Ovary (tissue), 9 donors: ENCODE results near the gene CERS5. TPM values are rescaled to one million over a fixed set of nuclear protein-coding genes. Genes with fewer than 3 reads are reported as not detected.
"Not testable (repeated sequence)": the region's sequence is repeated elsewhere in the genome, so short reads cannot be mapped to it uniquely, and the experiment has no call there.

Experiments used
- DNase-seq, 5 donors: peaks; one replicate each; pipeline ENCODE4 v3.0.0-alpha.2; 2019 to 2020
- H3K27ac ChIP-seq, 2 donors: fragments of 200-600 bp; one replicate each; pipeline versions ENCODE4 v1.5.1 to v1.8.0; 2019 to 2022
- H3K27me3 ChIP-seq: fragments of 200-600 bp; one replicate; pipeline ENCODE4 v1.8.0; 2022
- H3K36me3 ChIP-seq: fragments of 200-600 bp; sonication (generic); one replicate; pipeline ENCODE4 v1.5.1; 2019
- H3K4me1 ChIP-seq: one replicate; pipeline ENCODE4 v1.8.1; 2013; ENCODE audit warnings: mild to moderate bottlenecking, moderate library complexity; ENCODE audit not compliant: insufficient read depth
- H3K4me3 ChIP-seq: fragments of 200-600 bp; sonication (generic); one replicate; pipeline ENCODE4 v1.5.1; 2017
- H3K9me3 ChIP-seq, 2 donors: fragments of 200-600 bp in 1 of 2; sonication (generic) in 1 of 2; one replicate each; pipeline versions ENCODE4 v1.5.1 to v1.8.1; 2013 to 2019; ENCODE audit warnings: mild to moderate bottlenecking in 1 of 2, moderate library complexity in 1 of 2
- EP300 ChIP-seq: sonication (generic); formaldehyde crosslinking; IDR thresholded peaks from one replicate; pipeline ENCODE4 v1.6.1; 2017; ENCODE audit warnings: antibody characterized with exemption
- POLR2A ChIP-seq: fragments of 450-650 bp; IDR thresholded peaks from one replicate; pipeline ENCODE4 v1.6.1; 2017; ENCODE audit warnings: antibody characterized with exemption, mild to moderate bottlenecking, moderate library complexity
- WGBS, 3 donors: extraction: QIAGEN DNeasy Blood & Tissue Kit in 1 of 3; methylation state at CpG; one replicate each; pipeline versions ENCODE4 v1.1.5 to v1.1.7; 2013 to 2017; 5-methylcytosine and 5-hydroxymethylcytosine counted together
- intact Hi-C, 4 donors: fragments of 100-400 bp; cut with DNase I; formaldehyde crosslinking; loops; one replicate each; pipeline versions ENCODE4 v1.11.0 to v1.15.1; 2022 to 2023
- polyA plus RNA-seq, 2 donors: library from polyadenylated mRNA; stranded (reverse); fragments of 200-250 nt in 1 of 2; fragments of 350-450 nt in 1 of 2; fragmentation: Illumina TruSeq in 1 of 2; extraction: RNeasy Lipid Tissue Mini Kit (QIAGEN cat#74804) in 1 of 2; gene quantifications; one replicate each; pipeline ENCODE4 v1.2.3, GENCODE V29; 2013 to 2014
- total RNA-seq, 7 donors: library from RNA; depleted of rRNA in 2 of 7; stranded (reverse); fragments of >200 nt in 2 of 7; fragmentation: NEBNext Ultra II Directional in 3 of 7; extraction: Animal tissue kit (Norgen Biotek cat#: 25700) in 3 of 7; gene quantifications; one replicate each; pipeline versions ENCODE4 v1.1.0 to v1.2.4, GENCODE V29; 2016 to 2023
- TF ChIP-seq, protein P1 (sequence below), 3 donors: fragments of 450-650 bp in 2 of 3; fragments of 200-600 bp in 1 of 3; IDR thresholded peaks; one replicate each; pipeline versions ENCODE4 v1.5.1 to v1.8.0; 2016 to 2022; ENCODE audit warnings: antibody characterized with exemption in 3 of 3, mild to moderate bottlenecking in 1 of 3
- donor health status: DM: no; HTN: no; CAD: no; lungs with moderate emphysema.
- donor health status: DM: no; HTN: no; CAD: no.
- donor health status: Bipolar disorder and iron deficiency.
- donor health status: DM: yes; HTN: yes; CAD: no.
- donor health status: DM: no; HTN: no; CAD: no.
- donor health status: DM: yes; HTN: yes; CAD: no.

Gene CERS5
- total and polyA plus RNA-seq, 9 donors = 29.1 to 76.9 (median 47.9) TPM

DNA sequence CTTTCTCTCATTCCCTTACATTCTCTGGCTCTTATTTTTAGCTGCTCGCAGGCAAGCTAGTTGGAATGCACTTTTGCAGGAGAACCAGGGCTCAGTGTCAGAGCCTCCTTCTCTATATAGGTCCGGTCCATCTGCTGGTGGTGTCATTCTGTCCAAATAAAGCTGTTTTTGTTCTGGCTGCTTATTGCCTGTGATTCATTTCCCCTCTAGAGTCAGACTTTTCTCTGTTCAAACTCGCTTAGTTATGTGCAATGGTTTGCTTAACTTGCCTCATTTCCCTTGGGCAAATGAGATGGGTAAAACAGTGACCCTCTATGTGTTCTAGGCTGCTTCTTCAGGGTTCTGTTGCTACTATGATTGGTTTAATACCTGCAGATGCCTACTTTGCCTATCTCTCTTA, 79.2 kb downstream of the CERS5 start:
- no peak for TF ChIP-seq EP300
- TF ChIP-seq, protein P1, sequence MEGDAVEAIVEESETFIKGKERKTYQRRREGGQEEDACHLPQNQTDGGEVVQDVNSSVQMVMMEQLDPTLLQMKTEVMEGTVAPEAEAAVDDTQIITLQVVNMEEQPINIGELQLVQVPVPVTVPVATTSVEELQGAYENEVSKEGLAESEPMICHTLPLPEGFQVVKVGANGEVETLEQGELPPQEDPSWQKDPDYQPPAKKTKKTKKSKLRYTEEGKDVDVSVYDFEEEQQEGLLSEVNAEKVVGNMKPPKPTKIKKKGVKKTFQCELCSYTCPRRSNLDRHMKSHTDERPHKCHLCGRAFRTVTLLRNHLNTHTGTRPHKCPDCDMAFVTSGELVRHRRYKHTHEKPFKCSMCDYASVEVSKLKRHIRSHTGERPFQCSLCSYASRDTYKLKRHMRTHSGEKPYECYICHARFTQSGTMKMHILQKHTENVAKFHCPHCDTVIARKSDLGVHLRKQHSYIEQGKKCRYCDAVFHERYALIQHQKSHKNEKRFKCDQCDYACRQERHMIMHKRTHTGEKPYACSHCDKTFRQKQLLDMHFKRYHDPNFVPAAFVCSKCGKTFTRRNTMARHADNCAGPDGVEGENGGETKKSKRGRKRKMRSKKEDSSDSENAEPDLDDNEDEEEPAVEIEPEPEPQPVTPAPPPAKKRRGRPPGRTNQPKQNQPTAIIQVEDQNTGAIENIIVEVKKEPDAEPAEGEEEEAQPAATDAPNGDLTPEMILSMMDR (IDR thresholded peaks at IDR 0.05) = no peak
- no peak overlapping the region for H3K4me3 ChIP-seq
- peaks cover 2% of the 10 kb centered on the region for H3K4me1 ChIP-seq
- no peaks in the 10 kb centered on the region for H3K36me3 ChIP-seq
- no peak overlapping the region for H3K27ac ChIP-seq
- DNase-seq = no peak
- intact Hi-C loops = loop anchor here in 1 of 4 donors (10.0 kb wide), 1 partner anchor 227 kb away; no protein-coding TSS in a partner anchor
- 65 to 72% (median 69%) methylated on average over 3 of the region's 3 CpGs for WGBS, 3 donors
- H3K27me3 ChIP-seq = no peaks in the 10 kb centered on the region
- H3K9me3 ChIP-seq = no peaks in the 10 kb centered on the region

DNA sequence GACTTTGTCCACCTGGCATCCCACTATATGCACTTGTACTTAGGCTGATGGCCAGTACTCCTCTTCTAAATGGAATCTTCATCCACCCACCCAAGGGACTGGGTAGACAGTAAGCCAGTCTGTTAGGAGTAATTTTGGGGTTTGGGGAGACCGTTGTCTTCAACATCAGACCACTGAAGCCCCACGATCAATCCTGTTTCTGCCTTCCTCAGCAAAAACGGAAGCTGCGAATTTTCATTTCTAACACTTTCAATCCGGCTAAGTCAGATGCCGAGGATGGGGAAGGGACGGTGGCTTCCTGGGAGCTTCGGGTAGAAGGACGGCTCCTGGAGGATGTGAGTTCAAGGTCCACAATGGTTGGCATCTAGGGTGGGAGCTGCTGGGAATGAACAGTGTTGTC, 80.0 kb downstream of the CERS5 start:
- Histone ChIP-seq H3K4me3 (no peak overlapping the region), H3K4me1 (peaks cover 2% of the 10 kb centered on the region), H3K9me3 (no peaks in the 10 kb centered on the region), H3K36me3 (no peaks in the 10 kb centered on the region), H3K27me3 (no peaks in the 10 kb centered on the region), H3K27ac (no peak overlapping the region)
- intact Hi-C loops = loop anchor here in 1 of 4 donors (10.0 kb wide), 1 partner anchor 228 kb away; no protein-coding TSS in a partner anchor
- DNase-seq = no peak
- WGBS, 3 donors = 70 to 80% (median 72%) methylated on average over 9 of the region's 9 CpGs
- TF ChIP-seq, protein P1 (IDR thresholded peaks at IDR 0.05) = no peak
- TF ChIP-seq POLR2A = no peak
- TF ChIP-seq EP300 = no peak

DNA sequence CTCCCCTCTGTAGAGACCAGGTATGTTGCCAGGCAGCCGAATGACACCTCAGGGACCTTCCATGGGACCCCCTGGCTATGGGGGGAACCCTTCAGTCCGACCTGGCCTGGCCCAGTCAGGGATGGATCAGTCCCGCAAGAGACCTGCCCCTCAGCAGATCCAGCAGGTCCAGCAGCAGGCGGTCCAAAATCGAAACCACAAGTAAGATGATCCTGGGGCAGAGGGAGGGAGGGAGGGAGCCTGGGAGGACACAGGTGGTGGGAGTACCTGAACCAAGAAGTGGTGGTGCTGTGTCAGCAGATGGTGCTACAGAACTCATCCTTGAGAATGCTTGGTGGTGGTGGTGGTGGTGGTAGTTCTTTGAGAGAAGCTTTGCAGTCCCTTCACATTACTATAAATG, 81.0 kb downstream of the CERS5 start:
- WGBS, 3 donors = 62 to 80% (median 64%) methylated on average over 5 of the region's 5 CpGs
- H3K27ac ChIP-seq = no peak overlapping the region
- no peak overlapping the region for H3K4me3 ChIP-seq
- no peak for DNase-seq
- no peaks in the 10 kb centered on the region for H3K27me3 ChIP-seq
- H3K4me1 ChIP-seq = peaks cover 2% of the 10 kb centered on the region
- TF ChIP-seq POLR2A (no peak), EP300 (no peak)
- no peaks in the 10 kb centered on the region for H3K36me3 ChIP-seq
- no peaks in the 10 kb centered on the region for H3K9me3 ChIP-seq
- intact Hi-C loops = loop anchor here in 1 of 4 donors (10.0 kb wide), 1 partner anchor 229 kb away; no protein-coding TSS in a partner anchor

DNA sequence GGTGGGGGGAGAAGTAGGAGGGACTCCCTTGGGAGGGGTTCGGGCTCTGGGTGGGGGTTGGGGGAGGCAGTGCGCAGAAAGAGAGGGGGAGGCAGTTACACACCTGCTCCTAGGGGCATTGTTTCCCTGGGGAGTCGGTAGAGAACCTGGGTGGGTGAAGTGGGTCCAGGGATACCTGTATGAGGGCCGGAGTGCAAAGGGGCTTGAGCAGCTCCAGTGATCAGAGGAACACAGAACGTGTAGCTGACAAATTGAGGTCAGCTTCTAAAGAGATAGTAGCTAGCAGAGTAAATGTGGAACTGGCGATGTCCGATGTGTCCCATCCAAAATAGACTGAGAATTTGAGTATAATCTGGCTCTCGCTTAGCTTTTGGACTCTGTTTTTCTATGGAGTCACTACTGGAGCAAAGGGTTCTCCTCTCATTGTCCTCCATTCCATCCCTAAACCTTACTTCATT, 81.5 kb downstream of the CERS5 start:
- no peak for DNase-seq
- Histone ChIP-seq H3K27me3 (no peaks in the 10 kb centered on the region), H3K4me1 (peaks cover 2% of the 10 kb centered on the region), H3K27ac (peak overlapping the region; percentile 79 to 96), H3K4me3 (peak overlapping the region; percentile 85), H3K9me3 (no peaks in the 10 kb centered on the region), H3K36me3 (no peaks in the 10 kb centered on the region)
- TF ChIP-seq EP300 = no peak
- TF ChIP-seq, protein P1 (IDR thresholded peaks at IDR 0.05) = no peak
- TF ChIP-seq POLR2A = no peak
- 2 to 3% (median 3%) methylated on average over 8 of the region's 8 CpGs for WGBS, 3 donors
- intact Hi-C loops = loop anchor here in 1 of 4 donors (10.0 kb wide), 1 partner anchor 229 kb away; no protein-coding TSS in a partner anchor

DNA sequence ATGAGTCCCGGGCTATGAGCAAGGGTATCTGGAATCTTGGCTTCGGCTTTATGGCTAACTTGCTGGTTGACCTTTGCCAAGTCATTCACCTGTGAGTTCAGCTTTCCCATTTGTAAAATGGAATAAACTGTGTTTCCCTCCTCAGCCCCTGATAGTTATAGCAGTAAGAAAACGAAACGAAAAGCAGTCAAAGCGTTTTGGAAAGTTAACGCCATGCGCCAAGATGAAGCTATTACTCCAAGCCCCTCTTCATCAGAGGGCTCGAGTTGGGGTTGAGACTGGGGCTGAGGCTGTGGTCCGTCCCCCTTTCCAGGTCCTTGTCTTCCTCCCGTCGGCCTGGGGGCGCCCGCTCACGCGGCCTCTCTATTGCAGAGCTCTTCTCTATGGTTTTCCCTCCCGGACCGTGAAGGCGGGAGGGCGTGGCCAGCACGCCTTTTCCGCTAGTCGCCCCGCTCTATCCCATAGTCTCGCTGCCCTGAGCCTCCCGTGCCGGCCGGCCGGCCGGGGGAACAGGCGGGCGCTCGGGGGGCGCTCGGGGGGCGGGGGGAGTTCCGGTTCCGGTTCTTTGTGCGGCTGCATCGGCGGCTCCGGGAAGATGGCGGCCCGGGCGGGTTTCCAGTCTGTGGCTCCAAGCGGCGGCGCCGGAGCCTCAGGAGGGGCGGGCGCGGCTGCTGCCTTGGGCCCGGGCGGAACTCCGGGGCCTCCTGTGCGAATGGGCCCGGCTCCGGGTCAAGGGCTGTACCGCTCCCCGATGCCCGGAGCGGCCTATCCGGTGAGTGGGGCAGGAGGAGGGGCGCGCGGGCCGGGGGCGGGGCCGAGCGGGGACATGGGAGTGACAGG, 82.2 kb downstream of the CERS5 start, which contains the start of gene SMARCD1:
TSS of gene SMARCD1 (plus strand) at position 568 of the 840 bp plus-strand sequence. CDS start at position 596, 28 bp downstream.
- 1% methylated on average over 64 to 69 of the region's 69 CpGs for WGBS, 3 donors
- Histone ChIP-seq H3K9me3 (no peaks in the 10 kb centered on the region), H3K4me3 (peak within 1 kb of the TSS; percentile 85), H3K27me3 (no peaks in the 10 kb centered on the region), H3K4me1 (peaks cover 2% of the 10 kb centered on the region), H3K36me3 (no peaks in the 10 kb centered on the region), H3K27ac (peak within 1 kb of the TSS; percentile 79 to 96)
- no peak for TF ChIP-seq POLR2A
- TF ChIP-seq, protein P1 (IDR thresholded peaks at IDR 0.05) = no peak
- no peak for TF ChIP-seq EP300
- DNase-seq = peak; percentile 91 to 93 (median 91)
- intact Hi-C loops = loop anchor here in 1 of 4 donors (10.0 kb wide), 1 partner anchor 230 kb away; no protein-coding TSS in a partner anchor

DNA sequence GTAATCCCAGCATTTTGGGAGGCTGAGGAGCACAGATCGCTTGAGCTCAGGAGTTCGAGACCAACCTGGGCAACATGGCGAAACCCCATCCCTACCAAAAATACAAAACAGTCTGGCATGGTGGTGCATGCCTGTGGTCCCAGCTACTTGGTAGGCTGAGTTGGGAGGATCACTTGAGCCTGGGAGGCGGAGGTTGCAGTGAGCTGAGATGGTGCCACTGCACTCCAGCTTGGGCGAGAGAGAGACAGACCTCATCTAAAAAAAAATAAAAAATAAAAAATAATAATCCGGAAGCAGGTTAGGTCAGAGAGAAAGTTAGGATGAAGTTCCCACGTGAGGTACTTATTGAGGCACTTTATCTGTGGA, 82.8 kb downstream of the CERS5 start:
- peak overlapping the region; percentile 79 to 96 for H3K27ac ChIP-seq
- not testable (repeated sequence) for DNase-seq, H3K36me3 ChIP-seq, H3K27me3 ChIP-seq, H3K4me1 ChIP-seq, H3K9me3 ChIP-seq
- WGBS, 3 donors = 24 to 36% (median 35%) methylated on average over 7 of the region's 7 CpGs
- H3K4me3 ChIP-seq = peak overlapping the region; percentile 85
- intact Hi-C loops = loop anchor here in 1 of 4 donors (10.0 kb wide), 1 partner anchor 230 kb away; no protein-coding TSS in a partner anchor
